HL-60/S4 treated with retinoic acid at 250 ng/mL for 4 days and 3 days (cell line): Measurements from ENCODE around the gene CFI.

Experiments used
- in situ Hi-C: fragments of 300-500 bp; cut with MboI; formaldehyde crosslinking; loops from 2 replicates; pipeline ENCODE4 v1.7.0; 2022; ENCODE audit warnings: low sequenced_read_pairs

The CFI gene

GRCh38 chr4:109801895-109802319, at the start of gene CFI:
Gene CFI (minus strand): TSS chr4:109801999. CDS start chr4:109801971, 28 bp downstream.
- in situ Hi-C loops = loop anchor here (25.0 kb wide), 1 partner anchor 365 kb away; the partner anchor contains the start of gene SEC24B

DNA sequence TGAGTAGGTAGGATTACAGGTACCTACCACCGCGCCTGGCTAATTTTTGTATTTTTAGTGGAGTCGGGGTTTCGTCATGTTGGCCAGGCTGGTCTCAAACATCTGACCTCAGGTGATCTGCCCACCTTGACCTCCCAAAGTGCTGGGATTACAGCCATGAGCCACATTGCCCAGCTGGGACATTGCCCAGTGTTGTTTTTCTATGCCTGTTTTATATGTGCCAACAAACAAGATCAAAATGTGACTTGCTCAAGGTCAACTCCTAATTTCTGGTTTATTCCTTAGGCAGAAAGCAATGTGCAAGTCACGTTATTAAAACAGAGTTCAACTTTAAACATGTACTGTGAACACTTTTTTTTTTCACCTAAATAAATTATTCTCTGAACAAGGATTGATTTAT, 48.8 kb upstream of the CFI start:
- in situ Hi-C loops = no loop called here

DNA sequence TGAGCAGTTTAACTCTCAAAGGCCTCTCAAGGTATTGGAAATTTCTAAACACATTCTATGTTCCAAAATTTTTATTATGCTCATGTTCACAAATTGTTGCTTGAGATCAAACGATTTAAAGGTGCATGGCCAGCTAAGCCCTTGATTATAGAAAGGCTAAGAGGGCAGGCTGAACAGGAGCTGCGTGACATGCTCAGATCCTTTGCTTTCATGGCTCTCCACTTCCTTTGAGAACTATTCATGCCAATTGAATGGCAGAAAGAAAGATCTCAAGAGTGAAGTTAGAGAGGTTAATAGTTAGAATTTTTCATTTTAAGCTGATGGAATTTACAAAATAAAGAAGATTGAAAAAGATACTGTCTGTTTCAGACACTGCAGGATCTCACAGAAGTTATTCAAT, 46.7 kb upstream of the CFI start:
- in situ Hi-C loops = no loop called here

GRCh38 chr4:109847896-109848442, 46.2 kb upstream of the CFI start, which contains the start of gene LRIT3:
Gene LRIT3 (plus strand): TSS chr4:109848107. CDS start chr4:109848202, 95 bp downstream.
- in situ Hi-C loops = no loop called here

DNA sequence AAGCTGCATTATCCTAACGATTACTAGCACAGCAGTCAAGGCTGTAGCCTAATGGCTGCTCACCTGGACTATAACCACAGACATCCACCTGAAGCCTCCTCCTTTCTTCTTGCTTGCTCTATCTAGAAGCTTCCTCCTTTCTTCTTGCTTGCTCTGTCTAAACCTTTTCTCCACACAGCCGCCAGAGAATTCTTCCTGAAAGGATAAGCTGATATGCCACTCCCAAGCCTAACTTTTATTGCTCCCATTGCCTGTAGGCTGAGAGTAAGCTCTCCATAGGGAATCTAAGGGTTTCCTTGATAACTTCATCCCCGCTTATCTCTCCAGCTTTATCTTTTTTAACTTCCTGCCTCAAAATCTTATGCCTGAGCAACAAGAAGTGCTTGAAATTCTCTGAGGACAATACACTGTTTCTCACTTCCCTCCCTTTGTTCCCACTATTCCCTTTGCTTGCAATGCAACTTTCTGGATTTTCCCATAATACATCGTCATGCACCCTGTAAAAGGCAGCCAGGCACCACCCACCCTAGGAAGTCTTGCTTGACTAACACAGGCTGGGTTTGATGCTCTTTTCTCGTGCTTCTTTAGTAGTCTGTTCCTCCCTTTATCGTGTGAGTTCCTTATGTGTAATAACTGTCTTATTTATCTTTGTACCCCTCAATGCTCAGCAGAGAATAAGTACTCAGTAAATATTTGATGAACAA, 44.7 kb upstream of the CFI start:
- in situ Hi-C loops = no loop called here

GRCh38 chr4:109836985-109837384, 35.2 kb upstream of the CFI start:
- in situ Hi-C loops = no loop called here

- in situ Hi-C loops = no loop called here
Observed at GRCh38 chr4:109833756-109834155, 32.0 kb upstream of the CFI start.

DNA sequence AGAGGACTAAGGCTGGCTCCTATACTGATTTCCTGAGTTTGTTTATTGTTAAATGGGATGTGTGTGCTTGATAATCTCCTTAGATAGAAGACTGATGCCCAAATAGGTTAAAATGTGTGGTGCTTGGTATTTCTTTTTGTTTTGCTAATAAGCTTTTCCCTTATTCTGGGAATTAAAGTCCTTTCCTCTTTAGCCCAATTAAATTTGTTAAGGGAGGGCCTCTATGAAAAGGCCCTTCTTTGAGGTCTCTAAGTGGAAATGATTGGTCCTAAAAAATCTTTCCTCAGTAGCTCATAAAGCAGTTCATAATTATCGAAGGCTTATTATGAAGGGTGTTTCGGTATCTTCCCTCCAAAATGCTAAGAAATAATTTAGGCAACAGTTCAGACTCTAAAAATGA, 25.9 kb upstream of the CFI start, which contains the start of gene RRH:
RRH (plus strand) TSS at position 301 of the 400 bp plus-strand sequence; CDS start at position 357, 56 bp downstream.
- in situ Hi-C loops = no loop called here

GRCh38 chr4:109826719-109827118, 24.9 kb upstream of the CFI start:
- in situ Hi-C loops = no loop called here

GRCh38 chr4:109821185-109821584, 19.4 kb upstream of the CFI start:
- in situ Hi-C loops = loop anchor here (25.0 kb wide), 1 partner anchor 384 kb away; the partner anchor contains the start of gene SEC24B

DNA sequence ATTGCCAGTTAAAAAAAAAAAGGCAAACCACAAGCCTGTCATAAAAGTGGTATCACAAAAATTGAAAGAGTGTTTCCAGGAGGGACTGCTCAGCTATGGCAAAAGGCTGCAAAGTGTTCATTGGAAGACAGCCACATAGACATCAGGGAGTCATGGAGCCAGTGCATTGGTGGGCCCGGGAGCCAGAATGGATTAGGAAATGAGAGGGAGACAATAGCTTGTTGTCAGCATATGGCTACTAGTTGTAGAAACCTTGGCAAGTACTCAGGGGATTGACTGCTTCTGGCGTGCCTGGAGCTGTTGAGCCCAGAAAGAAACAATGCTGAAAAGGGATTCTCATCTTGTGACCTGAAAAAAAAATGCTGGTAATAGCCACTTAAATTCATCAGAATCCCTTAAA, 18.8 kb upstream of the CFI start:
- in situ Hi-C loops = loop anchor here (25.0 kb wide), 1 partner anchor 383 kb away; the partner anchor contains the start of gene SEC24B

GRCh38 chr4:109818268-109818667, 16.5 kb upstream of the CFI start:
- in situ Hi-C loops = loop anchor here (25.0 kb wide), 1 partner anchor 381 kb away; the partner anchor contains the start of gene SEC24B

- in situ Hi-C loops = loop anchor here (25.0 kb wide), 1 partner anchor 380 kb away; the partner anchor contains the start of gene SEC24B
Observed at GRCh38 chr4:109816894-109817293, 15.1 kb upstream of the CFI start.

DNA sequence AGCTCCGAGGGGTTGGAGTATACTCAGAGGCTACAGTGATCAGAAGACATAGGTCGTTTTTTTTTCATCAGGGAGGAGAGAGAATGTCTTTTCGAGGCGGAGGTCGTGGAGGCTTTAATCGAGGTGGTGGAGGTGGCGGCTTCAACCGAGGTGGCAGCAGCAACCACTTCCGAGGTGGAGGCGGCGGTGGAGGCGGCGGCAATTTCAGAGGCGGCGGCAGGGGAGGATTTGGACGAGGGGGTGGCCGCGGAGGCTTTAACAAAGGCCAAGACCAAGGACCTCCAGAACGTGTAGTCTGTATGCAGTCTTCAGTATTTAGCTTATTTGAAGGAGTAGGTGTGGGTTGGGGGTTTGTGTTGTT, 14.3 kb upstream of the CFI start:
- in situ Hi-C loops = loop anchor here (25.0 kb wide), 1 partner anchor 379 kb away; the partner anchor contains the start of gene SEC24B

DNA sequence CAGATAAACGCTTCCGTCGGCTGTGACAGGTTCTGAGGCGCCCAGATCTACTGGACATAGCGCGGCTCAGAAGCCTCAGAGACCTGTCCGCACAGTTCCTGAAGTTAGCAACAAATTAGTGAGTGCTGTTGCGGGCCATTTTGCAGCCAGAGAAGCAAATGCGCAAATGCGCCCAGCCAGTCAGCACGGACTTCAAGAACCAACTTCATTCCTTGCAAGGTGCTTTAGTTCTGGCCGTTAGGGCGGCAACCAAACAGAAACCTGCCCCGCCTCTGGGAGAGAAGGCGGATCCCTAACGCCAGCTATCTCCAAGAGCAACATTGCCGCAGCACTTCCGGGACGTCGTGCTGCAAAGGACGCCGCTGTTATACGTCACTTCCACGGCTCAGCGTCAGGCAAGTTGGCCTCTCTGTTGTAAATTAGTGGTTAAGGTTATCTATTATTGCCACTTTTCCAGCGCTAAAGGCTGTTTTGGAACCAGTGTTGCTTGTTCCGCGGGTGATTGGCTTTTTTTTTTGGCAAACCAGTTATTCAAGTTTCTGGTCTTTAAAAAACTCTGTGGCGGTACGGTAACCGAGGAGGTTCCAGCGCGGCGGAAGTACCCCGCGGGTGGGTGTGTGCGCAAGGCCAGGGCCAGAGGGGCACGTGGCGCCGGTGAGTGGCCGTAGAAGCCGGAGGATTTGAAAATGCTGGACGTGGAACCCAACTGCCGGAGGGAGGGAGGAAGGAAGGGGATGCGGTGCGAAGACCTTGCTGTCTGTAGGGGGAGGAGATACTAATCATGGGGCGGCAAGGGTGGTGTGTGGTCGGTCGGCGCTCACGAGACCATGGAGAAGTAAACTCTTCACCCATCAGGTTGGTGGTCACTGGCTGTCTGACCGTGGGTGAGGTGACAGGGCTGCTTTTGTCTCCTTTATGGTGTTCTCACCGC, 13.6 kb upstream of the CFI start, which contains the start of gene GAR1:
GAR1 (plus strand) TSS at position 612 of the 931 bp plus-strand sequence. CDS start 403 bp downstream, outside the sequence.
- in situ Hi-C loops = loop anchor here (25.0 kb wide), 1 partner anchor 378 kb away; the partner anchor contains the start of gene SEC24B

DNA sequence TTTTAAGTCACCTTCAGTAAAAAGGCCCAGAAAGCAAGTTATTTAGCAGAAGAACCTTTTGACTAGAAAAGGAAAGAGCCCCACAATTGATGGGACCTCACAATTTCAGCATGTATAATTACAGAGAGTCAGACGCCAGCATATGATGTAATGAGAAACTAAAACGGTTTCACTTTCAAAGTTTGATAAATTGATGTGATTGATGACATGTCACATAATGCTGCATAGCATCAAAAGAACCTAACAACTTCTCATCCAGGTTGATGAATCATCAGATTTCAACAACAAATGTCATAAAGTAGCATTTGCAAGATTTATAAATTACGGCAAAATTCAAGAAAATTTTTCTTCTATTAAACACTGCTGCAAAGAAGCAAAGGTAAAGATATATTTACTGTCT, 9.9 kb upstream of the CFI start:
- in situ Hi-C loops = loop anchor here (25.0 kb wide), 1 partner anchor 374 kb away; the partner anchor contains the start of gene SEC24B

- in situ Hi-C loops = loop anchor here (25.0 kb wide), 1 partner anchor 373 kb away; the partner anchor contains the start of gene SEC24B
Observed at GRCh38 chr4:109810552-109811387, 9.0 kb upstream of the CFI start.

- in situ Hi-C loops = loop anchor here (25.0 kb wide), 1 partner anchor 372 kb away; the partner anchor contains the start of gene SEC24B
Observed at GRCh38 chr4:109809655-109810054, 7.9 kb upstream of the CFI start.

- in situ Hi-C loops = loop anchor here (25.0 kb wide), 1 partner anchor 367 kb away; the partner anchor contains the start of gene SEC24B
Observed at GRCh38 chr4:109803924-109804571, 2.2 kb upstream of the CFI start.
